Spinal cord (tissue), 10 donors: ENCODE data around the gene TNRC6B. TPM values are rescaled to one million over a fixed set of nuclear protein-coding genes. Genes with fewer than 3 reads are reported as not detected.
A peak's percentile ranks its signal among the peaks of the same experiment; 100 is the strongest.

Experiments
- DNase-seq, 6 donors: peaks; one replicate each; pipeline versions ENCODE4 v3.0.0 to v3.0.0-alpha.2; 2013 to 2015; ENCODE audit warnings: low spot score in 6 of 6, low read depth in 4 of 6
- H3K27ac ChIP-seq: one replicate; pipeline ENCODE4 v1.5.1; 2013; ENCODE audit warnings: low read depth, low read length, control low read depth
- H3K27me3 ChIP-seq: one replicate; pipeline ENCODE4 v1.6.1; 2013; ENCODE audit warnings: low read length; ENCODE audit not compliant: control insufficient read depth, insufficient read depth
- H3K36me3 ChIP-seq: one replicate; pipeline ENCODE4 v1.6.1; 2013; ENCODE audit warnings: low read length; ENCODE audit not compliant: control insufficient read depth, insufficient read depth
- H3K4me1 ChIP-seq: one replicate; pipeline ENCODE4 v1.6.1; 2013; ENCODE audit warnings: low read length; ENCODE audit not compliant: control insufficient read depth, insufficient read depth
- H3K4me3 ChIP-seq: one replicate; pipeline ENCODE4 v1.5.1; 2013; ENCODE audit warnings: low read depth, low read length, control low read depth
- H3K9me3 ChIP-seq: one replicate; pipeline ENCODE4 v1.6.1; 2013; ENCODE audit warnings: low read length; ENCODE audit not compliant: control insufficient read depth, insufficient read depth
- WGBS: methylation state at CpG from one replicate; pipeline ENCODE4 v1.1.5; 2013; ENCODE audit warnings: missing lambda C conversion rate; ENCODE audit not compliant: insufficient coverage; 5-methylcytosine and 5-hydroxymethylcytosine counted together
- polyA plus RNA-seq, 2 donors: library from polyadenylated mRNA; unstranded; fragments of 120-200 nt; gene quantifications; one replicate each; pipeline ENCODE4 v1.2.1, GENCODE V29; 2013; ENCODE audit not compliant: insufficient read length in 2 of 2
- total RNA-seq, 2 donors: library from RNA; depleted of rRNA in 1 of 2; stranded (reverse); fragments of 120-200 nt in 1 of 2; fragments of >200 nt in 1 of 2; gene quantifications; one replicate each; pipeline versions ENCODE4 v1.2.3 to v1.2.4, GENCODE V29; 2013 to 2014
- donor health status: healthy.

TNRC6B gene
- total and polyA plus RNA-seq, 4 donors, result 16.7 to 38.7 (median 26.5) TPM

GRCh38 chr22:40206561-40206960 lies 28.8 kb downstream of the TNRC6B start:
- no peak for DNase-seq
- H3K36me3 ChIP-seq, result no peaks in the 10 kb centered on the region
- 95% methylated on average over 15 of the region's 15 CpGs for WGBS
- H3K4me3 ChIP-seq, result no peak overlapping the region
- H3K27me3 ChIP-seq, result no peaks in the 10 kb centered on the region
- H3K4me1 ChIP-seq, result peaks cover 13% of the 10 kb centered on the region
- H3K9me3 ChIP-seq, result no peaks in the 10 kb centered on the region
- no peak overlapping the region for H3K27ac ChIP-seq

GRCh38 chr22:40210818-40211217 lies 33.1 kb downstream of the TNRC6B start:
- Histone ChIP-seq H3K4me1 (peaks cover 27% of the 10 kb centered on the region), H3K9me3 (no peaks in the 10 kb centered on the region)
- WGBS, result no CpG with 5 or more reads among the region's 1 CpG

GRCh38 chr22:40211476-40212054 lies 33.8 kb downstream of the TNRC6B start:
- no peaks in the 10 kb centered on the region for H3K9me3 ChIP-seq
- H3K4me3 ChIP-seq, result no peak overlapping the region
- DNase-seq, result no peak
- WGBS, result 59% methylated on average over 6 of the region's 12 CpGs
- no peaks in the 10 kb centered on the region for H3K36me3 ChIP-seq
- no peak overlapping the region for H3K27ac ChIP-seq
- H3K4me1 ChIP-seq, result peaks cover 34% of the 10 kb centered on the region
- no peaks in the 10 kb centered on the region for H3K27me3 ChIP-seq

More at GRCh38 chr22:40210818-40211217, 33.1 kb downstream of the TNRC6B start:
- DNase-seq, result no peak
- Histone ChIP-seq H3K27ac (no peak overlapping the region), H3K36me3 (no peaks in the 10 kb centered on the region), H3K27me3 (no peaks in the 10 kb centered on the region), H3K4me3 (no peak overlapping the region)

GRCh38 chr22:40212121-40212520 lies 34.4 kb downstream of the TNRC6B start:
- no peak overlapping the region for H3K27ac ChIP-seq
- H3K4me3 ChIP-seq, result no peak overlapping the region
- no peaks in the 10 kb centered on the region for H3K36me3 ChIP-seq
- H3K9me3 ChIP-seq, result no peaks in the 10 kb centered on the region
- H3K4me1 ChIP-seq, result peaks cover 34% of the 10 kb centered on the region
- no peaks in the 10 kb centered on the region for H3K27me3 ChIP-seq
- 53% methylated on average over 2 of the region's 2 CpGs for WGBS
- no peak for DNase-seq

- Histone ChIP-seq H3K27me3 (no peaks in the 10 kb centered on the region), H3K36me3 (no peaks in the 10 kb centered on the region), H3K27ac (no peak overlapping the region), H3K4me1 (peaks cover 44% of the 10 kb centered on the region), H3K4me3 (no peak overlapping the region), H3K9me3 (no peaks in the 10 kb centered on the region)
- 10% methylated on average over 2 of the region's 4 CpGs for WGBS
- DNase-seq, result peak in 2 of 6 donors; percentile 43 to 95
Observed at GRCh38 chr22:40213478-40213877, 35.8 kb downstream of the TNRC6B start.

GRCh38 chr22:40215266-40215665 lies 37.5 kb downstream of the TNRC6B start:
- Histone ChIP-seq H3K27me3 (no peaks in the 10 kb centered on the region), H3K36me3 (no peaks in the 10 kb centered on the region), H3K27ac (no peak overlapping the region), H3K4me3 (no peak overlapping the region), H3K9me3 (no peaks in the 10 kb centered on the region), H3K4me1 (peaks cover 44% of the 10 kb centered on the region)
- DNase-seq, result peak in 2 of 6 donors; percentile 67 to 81
- WGBS, result 48% methylated on average over 3 of the region's 3 CpGs

GRCh38 chr22:40216041-40216756 lies 38.5 kb downstream of the TNRC6B start:
- 80% methylated on average over 6 of the region's 11 CpGs for WGBS
- Histone ChIP-seq H3K36me3 (no peaks in the 10 kb centered on the region), H3K27ac (no peak overlapping the region), H3K4me1 (peaks cover 46% of the 10 kb centered on the region), H3K27me3 (no peaks in the 10 kb centered on the region), H3K9me3 (no peaks in the 10 kb centered on the region), H3K4me3 (no peak overlapping the region)
- no peak for DNase-seq

- Histone ChIP-seq H3K27me3 (no peaks in the 10 kb centered on the region), H3K27ac (peak overlapping the region; percentile 52), H3K4me3 (no peak overlapping the region), H3K9me3 (no peaks in the 10 kb centered on the region), H3K4me1 (peaks cover 57% of the 10 kb centered on the region), H3K36me3 (no peaks in the 10 kb centered on the region)
- DNase-seq, result no peak
- 75% methylated on average over 2 of the region's 4 CpGs for WGBS
Observed at GRCh38 chr22:40218152-40218551, 40.4 kb downstream of the TNRC6B start.

GRCh38 chr22:40218723-40219294 lies 41.1 kb downstream of the TNRC6B start:
- DNase-seq, result peak in 2 of 6 donors; percentile 13 to 67
- WGBS, result 52% methylated on average over 5 of the region's 6 CpGs
- peak overlapping the region; percentile 52 for H3K27ac ChIP-seq

More at GRCh38 chr22:40218723-40219294, 41.1 kb downstream of the TNRC6B start:
- Histone ChIP-seq H3K36me3 (no peaks in the 10 kb centered on the region), H3K4me3 (no peak overlapping the region), H3K9me3 (no peaks in the 10 kb centered on the region), H3K4me1 (peaks cover 54% of the 10 kb centered on the region), H3K27me3 (no peaks in the 10 kb centered on the region)
